ENCODE measurements around the gene TLE1. TPM values are rescaled to one million over a fixed set of nuclear protein-coding genes. Genes with fewer than 3 reads are reported as not detected.

TLE1 gene
- total and polyA plus RNA-seq, 9 of the 15 experiments (the other 6 are each of a cell fraction or from before 2014, with no cell fraction given) = 0.11 TPM; not detected in 8

DNA sequence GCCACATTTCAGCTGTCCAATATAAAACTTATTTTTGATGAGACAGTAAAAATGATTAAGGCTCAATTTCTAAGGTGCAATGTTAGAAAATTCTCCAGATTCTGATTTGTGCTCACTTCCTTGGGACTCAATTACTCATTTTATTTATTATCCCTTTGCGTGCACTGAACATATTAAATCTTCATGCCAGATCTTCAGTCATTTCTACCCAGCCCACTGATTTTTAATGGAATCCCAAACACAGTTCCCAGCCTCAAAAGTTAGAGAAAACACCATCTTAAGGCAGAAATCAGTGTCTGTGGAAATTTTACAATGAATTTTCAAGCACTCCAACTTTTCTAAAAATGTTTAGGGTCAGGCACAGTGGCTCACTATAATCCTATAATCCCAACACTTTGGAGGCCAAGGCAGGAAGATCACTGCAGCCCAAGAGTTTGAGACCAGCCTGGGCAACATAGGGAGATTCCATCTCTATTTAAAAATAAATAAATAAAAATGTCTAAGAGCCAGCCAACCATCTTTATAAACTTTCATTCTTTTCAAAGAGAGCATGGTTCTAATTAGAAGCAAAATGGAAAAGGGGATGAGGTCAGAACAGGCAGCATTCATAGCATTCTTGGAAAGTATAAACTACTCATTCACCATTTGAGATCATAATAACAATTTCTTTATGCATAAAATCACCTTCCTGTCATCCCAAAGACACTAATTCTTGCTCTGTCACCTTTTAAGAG is 53.7 kb downstream of the TLE1 start:
- Histone ChIP-seq H3K9me1 (ENCODE audit: control insufficient read depth, insufficient read depth, low read length) (no peaks in the 10 kb centered on the region), H3K9me3 (replicated peaks; ENCODE audit: control insufficient read depth, insufficient read depth, low read depth, low read length) (no peaks in the 10 kb centered on the region), H3K9ac (ENCODE audit: insufficient read depth in 1 of 2, low read depth in 2 of 2, low read length in 2 of 2) (no peak overlapping the region), H3K27me3 (ENCODE audit: control insufficient read depth in 2 of 2, insufficient read depth in 2 of 2, low read length in 2 of 2) (no peaks in the 10 kb centered on the region), H3K4me3 (no peak overlapping the region), H3K4me2 (ENCODE audit: insufficient read depth, low read length) (no peak overlapping the region), H3K27ac (ENCODE audit: extremely low read depth, low read depth, low read length) (no peak overlapping the region), H3K4me1 (replicated peaks in 1 of 2; ENCODE audit: control insufficient read depth in 2 of 2, insufficient read depth in 2 of 2, low read length in 2 of 2) (no peaks in the 10 kb centered on the region), H2AFZ (ENCODE audit: low read depth, low read length) (no peak overlapping the region), H3K36me3 (ENCODE audit: control insufficient read depth, insufficient read depth, low read length) (no peaks in the 10 kb centered on the region), H3K79me2 (ENCODE audit: control insufficient read depth, insufficient read depth, low read length) (no peaks in the 10 kb centered on the region), H4K20me1 (replicated peaks; ENCODE audit: control insufficient read depth, insufficient read depth, low read length) (no peaks in the 10 kb centered on the region)
- in situ Hi-C loops (cut with MboI) = no loop called here
- intact Hi-C loops (cut with micrococcal nuclease) = no loop called here
- TF ChIP-seq WHSC1 (IDR thresholded peaks at IDR 0.05; ENCODE audit: low read length) = no peak
- ATAC-seq = no peak
- POLR2A ChIA-PET = no interaction called here
- DNase-seq (ENCODE audit: extremely low read depth in 1 of 4, low spot score in 3 of 4) = no peak
- CTCF ChIA-PET (ENCODE audit: low intra/inter-chr PET ratio) = no interaction called here
- BruUV-seq (replicated peaks) = no TSS peak
- no peak for FAIRE-seq
- 0% methylated on average over 1 of the region's 1 CpG for WGBS (ENCODE audit: insufficient coverage, low coverage, missing lambda C conversion rate)

DNA sequence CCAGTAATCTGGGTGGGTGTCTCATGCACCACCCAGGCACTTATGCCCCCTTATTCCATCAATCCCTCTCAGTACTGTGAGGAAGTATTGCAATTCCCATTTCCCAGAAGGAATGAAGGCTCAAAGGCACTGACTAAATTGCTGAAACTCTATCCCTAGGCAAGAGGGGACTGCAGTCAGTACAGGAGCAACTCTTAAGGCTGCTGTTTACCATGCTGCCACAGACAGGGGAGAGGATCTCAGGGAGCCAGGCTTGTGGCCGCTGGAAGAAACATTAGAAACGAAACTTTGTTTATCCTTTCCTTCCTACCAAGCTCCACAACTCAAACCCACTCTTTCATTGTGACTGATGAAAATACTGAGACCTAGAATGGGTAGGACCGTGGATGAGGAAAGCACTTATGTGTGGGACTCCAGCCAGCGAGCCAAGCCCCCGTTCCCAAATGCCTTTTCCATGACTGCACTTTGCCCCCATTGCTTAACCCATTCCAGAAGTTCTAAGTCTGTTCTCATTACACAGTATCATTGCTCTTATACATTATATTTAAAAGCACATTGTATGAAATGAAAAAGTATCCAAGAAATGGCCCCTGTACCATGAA is 54.3 kb downstream of the TLE1 start:
- WGBS (ENCODE audit: insufficient coverage, low coverage, missing lambda C conversion rate) = 0% methylated on average over 5 of the region's 5 CpGs
- no peak overlapping the region for H2AFZ ChIP-seq (ENCODE audit: low read depth, low read length)
- H3K36me3 ChIP-seq (ENCODE audit: control insufficient read depth, insufficient read depth, low read length) = no peaks in the 10 kb centered on the region
- in situ Hi-C loops (cut with MboI) (no loop called here), intact Hi-C loops (cut with micrococcal nuclease) (no loop called here)
- no peak for ATAC-seq
- no peak overlapping the region for H3K9ac ChIP-seq (ENCODE audit: insufficient read depth in 1 of 2, low read depth in 2 of 2, low read length in 2 of 2)
- ChIA-PET POLR2A (no interaction called here), CTCF (ENCODE audit: low intra/inter-chr PET ratio) (no interaction called here)
- no peak for DNase-seq (ENCODE audit: extremely low read depth in 1 of 4, low spot score in 3 of 4)
- H4K20me1 ChIP-seq (replicated peaks; ENCODE audit: control insufficient read depth, insufficient read depth, low read length) = no peaks in the 10 kb centered on the region
- no peak overlapping the region for H3K4me2 ChIP-seq (ENCODE audit: insufficient read depth, low read length)
- H3K9me1 ChIP-seq (ENCODE audit: control insufficient read depth, insufficient read depth, low read length) = no peaks in the 10 kb centered on the region
- H3K9me3 ChIP-seq (replicated peaks; ENCODE audit: control insufficient read depth, insufficient read depth, low read depth, low read length) = no peaks in the 10 kb centered on the region
- no peak overlapping the region for H3K4me3 ChIP-seq
- no peak overlapping the region for H3K27ac ChIP-seq (ENCODE audit: extremely low read depth, low read depth, low read length)
- no peaks in the 10 kb centered on the region for H3K27me3 ChIP-seq (ENCODE audit: control insufficient read depth in 2 of 2, insufficient read depth in 2 of 2, low read length in 2 of 2)
- no peaks in the 10 kb centered on the region for H3K79me2 ChIP-seq (ENCODE audit: control insufficient read depth, insufficient read depth, low read length)
- no peaks in the 10 kb centered on the region for H3K4me1 ChIP-seq (replicated peaks in 1 of 2; ENCODE audit: control insufficient read depth in 2 of 2, insufficient read depth in 2 of 2, low read length in 2 of 2)
- no peak for FAIRE-seq
- BruUV-seq (replicated peaks) = no TSS peak
- TF ChIP-seq, protein P1, sequence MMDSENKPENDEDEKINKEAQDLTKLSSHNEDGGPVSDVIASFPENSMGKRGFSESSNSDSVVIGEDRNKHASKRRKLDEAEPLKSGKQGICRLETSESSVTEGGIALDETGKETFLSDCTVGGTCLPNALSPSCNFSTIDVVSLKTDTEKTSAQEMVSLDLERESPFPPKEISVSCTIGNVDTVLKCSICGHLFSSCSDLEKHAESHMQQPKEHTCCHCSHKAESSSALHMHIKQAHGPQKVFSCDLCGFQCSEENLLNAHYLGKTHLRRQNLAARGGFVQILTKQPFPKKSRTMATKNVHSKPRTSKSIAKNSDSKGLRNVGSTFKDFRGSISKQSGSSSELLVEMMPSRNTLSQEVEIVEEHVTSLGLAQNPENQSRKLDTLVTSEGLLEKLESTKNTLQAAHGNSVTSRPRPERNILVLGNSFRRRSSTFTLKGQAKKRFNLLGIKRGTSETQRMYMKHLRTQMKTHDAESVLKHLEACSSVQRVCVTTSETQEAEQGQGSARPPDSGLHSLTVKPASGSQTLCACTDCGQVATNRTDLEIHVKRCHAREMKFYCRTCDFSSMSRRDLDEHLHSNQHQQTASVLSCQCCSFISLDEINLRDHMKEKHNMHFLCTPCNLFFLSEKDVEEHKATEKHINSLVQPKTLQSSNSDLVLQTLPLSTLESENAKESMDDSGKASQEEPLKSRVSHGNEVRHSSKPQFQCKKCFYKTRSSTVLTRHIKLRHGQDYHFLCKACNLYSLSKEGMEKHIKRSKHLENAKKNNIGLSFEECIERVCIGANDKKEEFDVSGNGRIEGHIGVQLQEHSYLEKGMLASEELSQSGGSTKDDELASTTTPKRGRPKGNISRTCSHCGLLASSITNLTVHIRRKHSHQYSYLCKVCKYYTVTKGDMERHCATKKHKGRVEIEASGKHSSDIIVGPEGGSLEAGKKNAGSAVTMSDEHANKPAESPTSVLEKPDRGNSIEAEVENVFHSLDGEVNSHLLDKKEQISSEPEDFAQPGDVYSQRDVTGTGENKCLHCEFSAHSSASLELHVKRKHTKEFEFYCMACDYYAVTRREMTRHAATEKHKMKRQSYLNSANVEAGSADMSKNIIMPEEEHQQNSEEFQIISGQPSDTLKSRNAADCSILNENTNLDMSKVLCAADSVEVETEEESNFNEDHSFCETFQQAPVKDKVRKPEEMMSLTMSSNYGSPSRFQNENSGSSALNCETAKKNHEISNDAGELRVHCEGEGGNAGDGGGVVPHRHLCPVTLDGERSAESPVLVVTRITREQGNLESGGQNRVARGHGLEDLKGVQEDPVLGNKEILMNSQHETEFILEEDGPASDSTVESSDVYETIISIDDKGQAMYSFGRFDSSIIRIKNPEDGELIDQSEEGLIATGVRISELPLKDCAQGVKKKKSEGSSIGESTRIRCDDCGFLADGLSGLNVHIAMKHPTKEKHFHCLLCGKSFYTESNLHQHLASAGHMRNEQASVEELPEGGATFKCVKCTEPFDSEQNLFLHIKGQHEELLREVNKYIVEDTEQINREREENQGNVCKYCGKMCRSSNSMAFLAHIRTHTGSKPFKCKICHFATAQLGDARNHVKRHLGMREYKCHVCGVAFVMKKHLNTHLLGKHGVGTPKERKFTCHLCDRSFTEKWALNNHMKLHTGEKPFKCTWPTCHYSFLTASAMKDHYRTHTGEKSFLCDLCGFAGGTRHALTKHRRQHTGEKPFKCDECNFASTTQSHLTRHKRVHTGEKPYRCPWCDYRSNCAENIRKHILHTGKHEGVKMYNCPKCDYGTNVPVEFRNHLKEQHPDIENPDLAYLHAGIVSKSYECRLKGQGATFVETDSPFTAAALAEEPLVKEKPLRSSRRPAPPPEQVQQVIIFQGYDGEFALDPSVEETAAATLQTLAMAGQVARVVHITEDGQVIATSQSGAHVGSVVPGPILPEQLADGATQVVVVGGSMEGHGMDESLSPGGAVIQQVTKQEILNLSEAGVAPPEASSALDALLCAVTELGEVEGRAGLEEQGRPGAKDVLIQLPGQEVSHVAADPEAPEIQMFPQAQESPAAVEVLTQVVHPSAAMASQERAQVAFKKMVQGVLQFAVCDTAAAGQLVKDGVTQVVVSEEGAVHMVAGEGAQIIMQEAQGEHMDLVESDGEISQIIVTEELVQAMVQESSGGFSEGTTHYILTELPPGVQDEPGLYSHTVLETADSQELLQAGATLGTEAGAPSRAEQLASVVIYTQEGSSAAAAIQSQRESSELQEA (IDR thresholded peaks at IDR 0.05; ENCODE audit: low read depth) = no peak
- no peak for TF ChIP-seq GABPB1 (CRISPR knock-in tag; IDR thresholded peaks at IDR 0.05)
- TF ChIP-seq, protein P2, sequence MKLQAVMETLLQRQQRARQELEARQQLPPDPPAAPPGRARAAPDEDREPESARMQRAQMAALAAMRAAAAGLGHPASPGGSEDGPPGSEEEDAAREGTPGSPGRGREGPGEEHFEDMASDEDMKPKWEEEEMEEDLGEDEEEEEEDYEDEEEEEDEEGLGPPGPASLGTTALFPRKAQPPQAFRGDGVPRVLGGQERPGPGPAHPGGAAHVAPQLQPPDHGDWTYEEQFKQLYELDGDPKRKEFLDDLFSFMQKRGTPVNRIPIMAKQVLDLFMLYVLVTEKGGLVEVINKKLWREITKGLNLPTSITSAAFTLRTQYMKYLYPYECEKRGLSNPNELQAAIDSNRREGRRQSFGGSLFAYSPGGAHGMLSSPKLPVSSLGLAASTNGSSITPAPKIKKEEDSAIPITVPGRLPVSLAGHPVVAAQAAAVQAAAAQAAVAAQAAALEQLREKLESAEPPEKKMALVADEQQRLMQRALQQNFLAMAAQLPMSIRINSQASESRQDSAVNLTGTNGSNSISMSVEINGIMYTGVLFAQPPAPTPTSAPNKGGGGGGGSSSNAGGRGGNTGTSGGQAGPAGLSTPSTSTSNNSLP (IDR thresholded peaks at IDR 0.05; ENCODE audit: borderline replicate concordance, low read depth, low read length) = no peak
